ENCODE measurements around the gene CR1. TPM values are rescaled to one million over a fixed set of nuclear protein-coding genes. Genes with fewer than 3 reads are reported as not detected.

Gene CR1
- total RNA-seq, 1 experiment from 2014 or later = 0.07 TPM

DNA sequence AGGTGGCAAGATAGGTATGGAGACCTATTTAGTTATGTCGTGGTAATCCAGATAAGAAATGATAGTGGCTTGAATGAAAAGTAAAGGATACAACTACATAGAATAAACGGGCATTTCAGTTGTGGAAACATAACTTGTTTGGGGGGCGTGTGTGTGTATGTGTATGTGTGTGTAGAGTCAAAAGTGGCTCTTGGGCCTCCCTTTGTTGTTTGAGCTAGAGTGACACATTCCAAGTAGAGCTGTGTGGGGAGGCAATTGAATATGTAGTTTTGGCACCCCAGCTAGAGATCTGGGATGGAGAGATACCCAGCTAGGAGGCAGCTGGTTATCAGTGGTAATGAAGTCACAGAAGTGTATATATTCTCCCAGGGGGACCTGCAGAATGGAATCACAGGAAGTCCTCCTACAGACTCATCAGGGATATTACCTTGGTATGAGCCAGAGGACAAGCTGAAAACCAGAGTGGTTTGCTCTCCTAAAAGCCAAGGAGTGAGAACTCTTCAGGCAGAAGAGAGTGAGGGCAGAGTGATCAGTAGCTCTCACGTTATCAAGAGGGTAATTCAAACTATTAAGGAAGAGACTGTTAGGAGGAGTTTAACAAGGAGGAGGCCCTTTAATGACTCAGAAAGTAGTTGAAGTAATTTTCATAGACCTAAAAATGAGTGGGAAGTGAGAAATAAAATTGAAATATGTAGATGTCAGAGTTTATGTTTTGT, 154.1 kb downstream of the CR1 start (continued):
- TF ChIP-seq CTCF (IDR thresholded peaks at IDR 0.05 in 2 of 3, conservative IDR thresholded peaks at IDR 0.05 in 1 of 3; ENCODE audit: borderline replicate concordance in 1 of 3, insufficient read depth in 1 of 3, low read depth in 2 of 3, low read length in 2 of 3) = no peak
- TF ChIP-seq RAD21 (IDR thresholded peaks at IDR 0.05; ENCODE audit: low read depth) = no peak
- no peak for TF ChIP-seq POLR2AphosphoS5 (IDR thresholded peaks at IDR 0.05; ENCODE audit: low read depth, low read length)
- TF ChIP-seq EGR1 (IDR thresholded peaks at IDR 0.05; ENCODE audit: low read depth) = no peak

- Histone ChIP-seq H3K4me1 (ENCODE audit: control insufficient read depth in 1 of 2, insufficient read depth in 2 of 2, low read length in 2 of 2) (no peaks in the 10 kb centered on the region), H3K79me2 (ENCODE audit: insufficient read depth, low read length) (no peaks in the 10 kb centered on the region), H4K20me1 (ENCODE audit: insufficient read depth) (no peaks in the 10 kb centered on the region), H3K36me3 (ENCODE audit: control insufficient read depth in 1 of 2, insufficient read depth in 2 of 2, low read length in 2 of 2) (no peaks in the 10 kb centered on the region), H3K27ac (ENCODE audit: low read depth, low read length) (no peak overlapping the region), H3K9me3 (ENCODE audit: control insufficient read depth in 1 of 2, insufficient read depth in 1 of 2, low read depth in 1 of 2, low read length in 2 of 2) (no peaks in the 10 kb centered on the region), H3K9me2 (ENCODE audit: insufficient read depth) (no peaks in the 10 kb centered on the region), H3K4me3 (replicated peaks in 1 of 2; ENCODE audit: low read depth in 1 of 2, low read length in 2 of 2) (no peak overlapping the region), H3K27me3 (ENCODE audit: insufficient read depth, low read length) (no peaks in the 10 kb centered on the region), H2AFZ (ENCODE audit: low read depth, low read length, poor library complexity, severe bottlenecking) (no peak overlapping the region), H3K4me2 (ENCODE audit: low read length) (no peak overlapping the region), H3K9ac (ENCODE audit: low read length) (no peak overlapping the region)
- RAD21 ChIA-PET (ENCODE audit: low non-redundant PET in 1 of 2, low total read pairs in 2 of 2, uncharacterized antibody in 2 of 2, unreplicated experiment in 2 of 2) = no interaction called here
- DNase-seq (ENCODE audit: low read depth, low spot score) (no peak), ATAC-seq (no peak)
- BruUV-seq (replicated peaks) = no TSS peak
- CTCF ChIA-PET = no interaction called here
- POLR2A ChIA-PET = no interaction called here
- intact Hi-C loops (cut with micrococcal nuclease) = no loop called here
- TF ChIP-seq SRF (IDR thresholded peaks at IDR 0.05; ENCODE audit: low read depth) (no peak), EZH2 (IDR thresholded peaks at IDR 0.05) (no peak), EGR1 (IDR thresholded peaks at IDR 0.05; ENCODE audit: low read depth) (no peak), POLR2A (IDR thresholded peaks at IDR 0.05; ENCODE audit: borderline replicate concordance, extremely low read depth, insufficient read depth, insufficient read length) (no peak), SP1 (IDR thresholded peaks at IDR 0.05; ENCODE audit: low read depth) (no peak), CBX3 (IDR thresholded peaks at IDR 0.05; ENCODE audit: low read depth) (no peak), ZFX (IDR thresholded peaks at IDR 0.05) (no peak), YY1 (IDR thresholded peaks at IDR 0.05; ENCODE audit: extremely low read depth, insufficient replicate concordance, low read depth, low read length) (no peak), ELF1 (IDR thresholded peaks at IDR 0.05; ENCODE audit: borderline replicate concordance, low read depth) (no peak), CEBPB (IDR thresholded peaks at IDR 0.05; ENCODE audit: low read depth) (no peak), ZBTB33 (IDR thresholded peaks at IDR 0.05; ENCODE audit: extremely low read depth, insufficient replicate concordance, low read length) (no peak), CTCF (IDR thresholded peaks at IDR 0.05 in 2 of 3, conservative IDR thresholded peaks at IDR 0.05 in 1 of 3; ENCODE audit: borderline replicate concordance in 1 of 3, insufficient read depth in 1 of 3, low read depth in 2 of 3, low read length in 2 of 3) (no peak), EZH2phosphoT487 (IDR thresholded peaks at IDR 0.05; ENCODE audit: borderline replicate concordance) (no peak), JUND (IDR thresholded peaks at IDR 0.05) (no peak), RAD21 (IDR thresholded peaks at IDR 0.05; ENCODE audit: low read depth) (no peak), SIN3A (IDR thresholded peaks at IDR 0.05; ENCODE audit: low read depth) (no peak)
- TF ChIP-seq, protein P1, sequence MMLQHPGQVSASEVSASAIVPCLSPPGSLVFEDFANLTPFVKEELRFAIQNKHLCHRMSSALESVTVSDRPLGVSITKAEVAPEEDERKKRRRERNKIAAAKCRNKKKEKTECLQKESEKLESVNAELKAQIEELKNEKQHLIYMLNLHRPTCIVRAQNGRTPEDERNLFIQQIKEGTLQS (IDR thresholded peaks at IDR 0.05) = no peak
Measured at GRCh38 chr1:207651583-207651982, 155.6 kb downstream of the CR1 start.

All from HCT116 (cell line).